DOHH2 (cell line): ENCODE results near the gene ARAP1.

ENCODE experiments used
- EZH2phosphoT487 ChIP-seq: fragments of 200-600 bp; sonication (generic); IDR thresholded peaks from 2 replicates; pipeline ENCODE4 v1.6.1; 2017; ENCODE audit warnings: borderline replicate concordance, mild to moderate bottlenecking, antibody characterized with exemption, low read length, moderate library complexity, mixed read lengths
- TF ChIP-seq, protein P1 (sequence below): fragments of 200-600 bp; sonication (generic); IDR thresholded peaks from one replicate; pipeline ENCODE4 v1.5.1; 2014; ENCODE audit warnings: antibody characterized with exemption, mild to moderate bottlenecking, low read depth, low read length; ENCODE audit not compliant: poor library complexity, severe bottlenecking

DNA sequence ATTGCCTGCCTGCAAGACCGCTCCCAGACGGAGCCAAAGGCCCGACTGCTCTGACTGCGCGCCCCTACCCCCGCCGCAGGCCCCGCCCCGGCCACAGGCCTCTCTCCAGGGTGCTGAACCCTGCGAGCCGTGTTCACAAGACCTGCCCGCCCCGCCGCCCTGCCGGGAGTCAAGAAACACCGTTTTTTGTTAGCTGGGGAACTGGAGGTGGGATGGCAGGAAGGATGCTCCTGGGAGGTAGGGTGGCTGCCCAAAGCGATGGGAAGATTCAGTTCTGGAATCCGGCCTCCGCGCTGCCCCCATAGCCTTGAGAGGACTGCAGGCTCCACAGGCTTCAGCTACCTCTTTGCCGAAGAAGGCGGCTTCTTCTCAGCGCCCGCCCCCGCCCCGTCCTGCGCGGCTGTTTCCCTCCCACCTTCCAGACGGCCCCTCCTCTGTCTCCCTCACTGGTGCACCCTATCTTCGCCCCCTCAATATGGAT lies 75.3 kb downstream of the ARAP1 start:
- TF ChIP-seq, protein P1, sequence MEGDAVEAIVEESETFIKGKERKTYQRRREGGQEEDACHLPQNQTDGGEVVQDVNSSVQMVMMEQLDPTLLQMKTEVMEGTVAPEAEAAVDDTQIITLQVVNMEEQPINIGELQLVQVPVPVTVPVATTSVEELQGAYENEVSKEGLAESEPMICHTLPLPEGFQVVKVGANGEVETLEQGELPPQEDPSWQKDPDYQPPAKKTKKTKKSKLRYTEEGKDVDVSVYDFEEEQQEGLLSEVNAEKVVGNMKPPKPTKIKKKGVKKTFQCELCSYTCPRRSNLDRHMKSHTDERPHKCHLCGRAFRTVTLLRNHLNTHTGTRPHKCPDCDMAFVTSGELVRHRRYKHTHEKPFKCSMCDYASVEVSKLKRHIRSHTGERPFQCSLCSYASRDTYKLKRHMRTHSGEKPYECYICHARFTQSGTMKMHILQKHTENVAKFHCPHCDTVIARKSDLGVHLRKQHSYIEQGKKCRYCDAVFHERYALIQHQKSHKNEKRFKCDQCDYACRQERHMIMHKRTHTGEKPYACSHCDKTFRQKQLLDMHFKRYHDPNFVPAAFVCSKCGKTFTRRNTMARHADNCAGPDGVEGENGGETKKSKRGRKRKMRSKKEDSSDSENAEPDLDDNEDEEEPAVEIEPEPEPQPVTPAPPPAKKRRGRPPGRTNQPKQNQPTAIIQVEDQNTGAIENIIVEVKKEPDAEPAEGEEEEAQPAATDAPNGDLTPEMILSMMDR: no peak
- no peak for TF ChIP-seq EZH2phosphoT487
